ENCODE measurements around the gene BMP7. TPM values are rescaled to one million over a fixed set of nuclear protein-coding genes. Genes with fewer than 3 reads are reported as not detected.

The BMP7 gene
- total and polyA plus RNA-seq, 9 donors = 0.07 to 19.4 (median 0.83) TPM

GRCh38 chr20:57177636-57178280, 88.7 kb downstream of the BMP7 start:
- intact Hi-C loops (cut with DNase I) = no loop called here
- no peak for DNase-seq
- Histone ChIP-seq H3K36me3 (no peaks in the 10 kb centered on the region), H3K4me1 (ENCODE audit: insufficient read depth) (no peaks in the 10 kb centered on the region), H3K27ac (no peak overlapping the region), H3K9me3 (no peaks in the 10 kb centered on the region), H3K27me3 (no peaks in the 10 kb centered on the region), H3K4me3 (no peak overlapping the region)
- WGBS, 3 donors = 78 to 85% (median 79%) methylated on average over 19 of the region's 19 CpGs
- TF ChIP-seq CTCF (IDR thresholded peaks at IDR 0.05) = no peak
- no peak for TF ChIP-seq EP300 (IDR thresholded peaks at IDR 0.05)

GRCh38 chr20:57176842-57177241, 89.6 kb downstream of the BMP7 start:
- H3K4me1 ChIP-seq (ENCODE audit: insufficient read depth) = no peaks in the 10 kb centered on the region
- 92 to 98% (median 98%) methylated on average over 2 of the region's 2 CpGs for WGBS, 3 donors
- intact Hi-C loops (cut with DNase I) = no loop called here
- no peaks in the 10 kb centered on the region for H3K9me3 ChIP-seq
- H3K36me3 ChIP-seq = no peaks in the 10 kb centered on the region
- no peak for DNase-seq
- H3K27me3 ChIP-seq = no peaks in the 10 kb centered on the region
- TF ChIP-seq EP300 (IDR thresholded peaks at IDR 0.05) (no peak), POLR2A (IDR thresholded peaks at IDR 0.05) (no peak), CTCF (IDR thresholded peaks at IDR 0.05) (no peak)
- no peak overlapping the region for H3K4me3 ChIP-seq
- no peak overlapping the region for H3K27ac ChIP-seq

GRCh38 chr20:57175397-57176010, 90.9 kb downstream of the BMP7 start:
- Histone ChIP-seq H3K4me1 (ENCODE audit: insufficient read depth) (no peaks in the 10 kb centered on the region), H3K27me3 (no peaks in the 10 kb centered on the region), H3K9me3 (no peaks in the 10 kb centered on the region), H3K36me3 (no peaks in the 10 kb centered on the region), H3K4me3 (no peak overlapping the region), H3K27ac (no peak overlapping the region)
- WGBS, 3 donors = 82 to 85% (median 84%) methylated on average over 8 of the region's 8 CpGs
- no peak for DNase-seq
- intact Hi-C loops (cut with DNase I) = no loop called here
- TF ChIP-seq EP300 (IDR thresholded peaks at IDR 0.05) (no peak), POLR2A (IDR thresholded peaks at IDR 0.05) (no peak), CTCF (IDR thresholded peaks at IDR 0.05) (no peak)

GRCh38 chr20:57174737-57175136, 91.7 kb downstream of the BMP7 start:
- no peak for DNase-seq
- H3K9me3 ChIP-seq = no peaks in the 10 kb centered on the region
- no peak for TF ChIP-seq POLR2A (IDR thresholded peaks at IDR 0.05)
- TF ChIP-seq EP300 (IDR thresholded peaks at IDR 0.05) = no peak
- no peak for TF ChIP-seq CTCF (IDR thresholded peaks at IDR 0.05)
- intact Hi-C loops (cut with DNase I) = no loop called here
- WGBS, 3 donors = 81 to 86% (median 83%) methylated on average over 8 to 9 of the region's 9 CpGs
- no peaks in the 10 kb centered on the region for H3K36me3 ChIP-seq
- no peaks in the 10 kb centered on the region for H3K27me3 ChIP-seq
- H3K27ac ChIP-seq = no peak overlapping the region
- no peaks in the 10 kb centered on the region for H3K4me1 ChIP-seq (ENCODE audit: insufficient read depth)
- no peak overlapping the region for H3K4me3 ChIP-seq
